Neural cell (in vitro differentiated cells): Measurements from ENCODE around the gene RPS23.

ENCODE experiments used
- CTCF ChIP-seq: fragments of 450-650 bp; IDR thresholded peaks from 2 replicates; pipeline ENCODE4 v1.5.1; 2014; ENCODE audit warnings: antibody characterized with exemption, mild to moderate bottlenecking, moderate library complexity; ENCODE audit not compliant: poor library complexity, severe bottlenecking
- POLR2AphosphoS5 ChIP-seq: IDR thresholded peaks from 2 replicates; pipeline ENCODE4 v1.6.1; 2012
- RAD21 ChIP-seq: fragments of 450-650 bp; conservative IDR thresholded peaks from 2 replicates; pipeline ENCODE4 v1.6.1; 2014; ENCODE audit warnings: antibody characterized with exemption, mild to moderate bottlenecking, moderate library complexity

GRCh38 chr5:82244151-82244550 lies 34.0 kb downstream of the RPS23 start:
- TF ChIP-seq CTCF (no peak), POLR2AphosphoS5 (no peak), RAD21 (no peak)
